HEK293 (cell line): ENCODE results near the gene KSR1.

Experiments used
- CTCF ChIA-PET: fragments of 350-600 bp; formaldehyde crosslinking; extraction: SDS; loops from one replicate; lab custom pipeline; 2021; ENCODE audit warnings: antibody characterized with exemption; lab: Yijun Ruan, JAX
- POLR2A ChIA-PET: fragments of 300-600 bp; formaldehyde crosslinking; extraction: SDS; loops from one replicate; lab custom pipeline; 2020; ENCODE audit warnings: antibody characterized with exemption, inconsistent platforms; lab: Yijun Ruan, JAX
- H3K27ac ChIP-seq: fragments of 200-500 bp; sonication (Bioruptor generic); 2 replicates; pipeline ENCODE4 v1.5.1; 2014; ENCODE audit warnings: low read depth, low read length, control low read depth, inconsistent platforms; ENCODE audit errors: extremely low read depth
- H3K36me3 ChIP-seq, 2 experiments: fragments of 200-500 bp in 1 of 2; sonication (Bioruptor generic) in 1 of 2; 1 replicate in 1 of 2; 2 replicates in 1 of 2; pipeline ENCODE4 v1.5.1; 2014 to 2017; ENCODE audit warnings: inconsistent platforms in 2 of 2, low read length in 2 of 2; ENCODE audit not compliant: control insufficient read depth in 2 of 2, insufficient read depth in 1 of 2
- H3K4me1 ChIP-seq: fragments of 200-500 bp; sonication (Bioruptor generic); 2 replicates; pipeline ENCODE4 v1.5.1; 2014; ENCODE audit warnings: mild to moderate bottlenecking, low read length, inconsistent platforms; ENCODE audit not compliant: control insufficient read depth, insufficient read depth
- H3K4me3 ChIP-seq: 2 replicates; pipeline ENCODE4 v1.5.1; 2011; ENCODE audit warnings: low read depth, mild to moderate bottlenecking, control low read depth, low read length, moderate library complexity
- H3K9me3 ChIP-seq: fragments of 200-500 bp; sonication (Bioruptor generic); 2 replicates; pipeline ENCODE4 v1.5.1; 2014; ENCODE audit warnings: low read depth, low read length, inconsistent platforms; ENCODE audit not compliant: control insufficient read depth, insufficient read depth
- GLIS2 ChIP-seq: fragments of 450-650 bp; formaldehyde crosslinking; IDR thresholded peaks from 2 replicates; pipeline ENCODE4 v1.5.1; 2016; ENCODE audit warnings: missing biosample characterization, missing genetic modification characterization
- KLF10 ChIP-seq: fragments of 450-650 bp; IDR thresholded peaks from 2 replicates; pipeline ENCODE4 v1.5.1; 2018; ENCODE audit warnings: missing biosample characterization, mild to moderate bottlenecking, missing genetic modification characterization
- KLF16 ChIP-seq: fragments of 450-650 bp; formaldehyde crosslinking; IDR thresholded peaks from 2 replicates; pipeline ENCODE4 v1.5.1; 2017; ENCODE audit warnings: missing biosample characterization, missing genetic modification characterization
- KLF17 ChIP-seq: fragments of 450-650 bp; formaldehyde crosslinking; IDR thresholded peaks from 2 replicates; pipeline ENCODE4 v1.5.1; 2016; ENCODE audit warnings: missing biosample characterization, missing genetic modification characterization
- KLF7 ChIP-seq: fragments of 450-650 bp; formaldehyde crosslinking; IDR thresholded peaks from 2 replicates; pipeline ENCODE4 v1.5.1; 2016; ENCODE audit warnings: missing biosample characterization, missing genetic modification characterization, borderline replicate concordance
- SCRT2 ChIP-seq: fragments of 450-650 bp; formaldehyde crosslinking; IDR thresholded peaks from 2 replicates; pipeline ENCODE4 v1.5.1; 2016; ENCODE audit warnings: missing biosample characterization, missing genetic modification characterization
- ZBTB48 ChIP-seq: fragments of 450-650 bp; formaldehyde crosslinking; IDR thresholded peaks from 2 replicates; pipeline ENCODE4 v1.5.1; 2016; ENCODE audit warnings: missing biosample characterization, missing genetic modification characterization
- ZBTB6 ChIP-seq: fragments of 450-650 bp; formaldehyde crosslinking; IDR thresholded peaks from 2 replicates; pipeline ENCODE4 v1.5.1; 2017; ENCODE audit warnings: missing biosample characterization, missing genetic modification characterization
- ZBTB7A ChIP-seq: fragments of 450-650 bp; formaldehyde crosslinking; IDR thresholded peaks from 2 replicates; pipeline ENCODE4 v1.5.1; 2016; ENCODE audit warnings: low read depth, missing biosample characterization, missing genetic modification characterization
- ZEB2 ChIP-seq: fragments of 450-650 bp; formaldehyde crosslinking; IDR thresholded peaks from 2 replicates; pipeline ENCODE4 v1.5.1; 2016; ENCODE audit warnings: missing biosample characterization, missing genetic modification characterization
- ZFP3 ChIP-seq: fragments of 450-650 bp; formaldehyde crosslinking; IDR thresholded peaks from 2 replicates; pipeline ENCODE4 v1.5.1; 2016; ENCODE audit warnings: low read depth, missing biosample characterization, missing genetic modification characterization
- ZFP37 ChIP-seq: fragments of 450-650 bp; formaldehyde crosslinking; IDR thresholded peaks from 2 replicates; pipeline ENCODE4 v1.5.1; 2016; ENCODE audit warnings: missing biosample characterization, missing genetic modification characterization
- ZNF214 ChIP-seq: fragments of 450-650 bp; formaldehyde crosslinking; IDR thresholded peaks from 2 replicates; pipeline ENCODE4 v1.5.1; 2017; ENCODE audit warnings: missing biosample characterization, mild to moderate bottlenecking, missing genetic modification characterization, borderline replicate concordance
- ZNF26 ChIP-seq: fragments of 450-650 bp; formaldehyde crosslinking; IDR thresholded peaks from 2 replicates; pipeline ENCODE4 v1.5.1; 2016; ENCODE audit warnings: missing biosample characterization, missing genetic modification characterization
- ZNF341 ChIP-seq: fragments of 450-650 bp; formaldehyde crosslinking; IDR thresholded peaks from 2 replicates; pipeline ENCODE4; 2016; ENCODE audit warnings: low read depth, missing biosample characterization, missing genetic modification characterization
- ZNF350 ChIP-seq: fragments of 450-650 bp; formaldehyde crosslinking; IDR thresholded peaks from 2 replicates; pipeline ENCODE4 v1.5.0; 2017; ENCODE audit warnings: missing biosample characterization, mild to moderate bottlenecking, missing genetic modification characterization
- ZNF423 ChIP-seq: fragments of 450-650 bp; formaldehyde crosslinking; IDR thresholded peaks from 2 replicates; pipeline ENCODE4 v1.5.1; 2016; ENCODE audit warnings: missing biosample characterization, missing genetic modification characterization
- ZNF521 ChIP-seq: fragments of 450-650 bp; formaldehyde crosslinking; IDR thresholded peaks from 2 replicates; pipeline ENCODE4 v1.5.1; 2017; ENCODE audit warnings: missing biosample characterization, mild to moderate bottlenecking, missing genetic modification characterization
- ZNF529 ChIP-seq: fragments of 450-650 bp; formaldehyde crosslinking; IDR thresholded peaks from 2 replicates; pipeline ENCODE4 v1.5.1; 2017; ENCODE audit warnings: missing genetic modification characterization, missing biosample characterization; ENCODE audit not compliant: insufficient replicate concordance
- ZNF549 ChIP-seq: fragments of 450-650 bp; IDR thresholded peaks from 2 replicates; pipeline ENCODE4 v1.5.1; 2018; ENCODE audit warnings: missing biosample characterization, missing genetic modification characterization, mild to moderate bottlenecking, inconsistent platforms, moderate library complexity
- ZNF585B ChIP-seq: fragments of 450-650 bp; formaldehyde crosslinking; IDR thresholded peaks from 2 replicates; pipeline ENCODE4 v1.5.1; 2016; ENCODE audit warnings: missing biosample characterization, missing genetic modification characterization
- ZNF692 ChIP-seq: fragments of 450-650 bp; formaldehyde crosslinking; IDR thresholded peaks from 2 replicates; pipeline ENCODE4 v1.5.1; 2016; ENCODE audit warnings: missing biosample characterization, missing genetic modification characterization
- ZNF785 ChIP-seq: fragments of 450-650 bp; formaldehyde crosslinking; IDR thresholded peaks from 2 replicates; pipeline ENCODE4 v1.5.1; 2016; ENCODE audit warnings: missing biosample characterization, missing genetic modification characterization
- ZNF837 ChIP-seq: fragments of 450-650 bp; formaldehyde crosslinking; IDR thresholded peaks from 2 replicates; pipeline ENCODE4 v1.5.1; 2016; ENCODE audit warnings: missing biosample characterization, missing genetic modification characterization
- ZSCAN23 ChIP-seq: fragments of 450-650 bp; formaldehyde crosslinking; IDR thresholded peaks from 2 replicates; pipeline ENCODE4 v1.5.1; 2016; ENCODE audit warnings: missing biosample characterization, missing genetic modification characterization

KSR1 gene

GRCh38 chr17:27593232-27593856, 137.1 kb downstream of the KSR1 start (continued):
- TF ChIP-seq KLF10 (tag by site-specific recombination) (no peak), SCRT2 (no peak), ZNF549 (tag by site-specific recombination) (no peak), ZBTB48 (tag by site-specific recombination) (no peak), ZBTB7A (tag by site-specific recombination) (no peak), ZNF585B (tag by site-specific recombination) (no peak)

- TF ChIP-seq ZNF26 (tag by site-specific recombination) (no peak), ZNF423 (tag by site-specific recombination) (no peak), KLF16 (tag by site-specific recombination) (no peak), ZNF521 (tag by site-specific recombination) (no peak), KLF7 (tag by site-specific recombination) (no peak), ZNF785 (no peak), KLF17 (no peak), ZNF214 (no peak), ZNF837 (tag by site-specific recombination) (no peak), ZNF350 (tag by site-specific recombination) (no peak), GLIS2 (tag by site-specific recombination) (no peak), ZNF341 (tag by site-specific recombination) (no peak), ZSCAN23 (tag by site-specific recombination) (no peak), ZBTB48 (tag by site-specific recombination) (no peak), ZNF529 (tag by site-specific recombination) (no peak), ZNF692 (tag by site-specific recombination) (no peak), ZEB2 (tag by site-specific recombination) (no peak), ZBTB6 (tag by site-specific recombination) (no peak), ZFP37 (tag by site-specific recombination) (no peak), ZFP3 (tag by site-specific recombination) (no peak)
- Histone ChIP-seq H3K4me3 (no peak overlapping the region), H3K27ac (no peak overlapping the region), H3K9me3 (no peaks in the 10 kb centered on the region), H3K36me3 (peaks cover 0 to 58% of the 10 kb centered on the region in 2 experiments; a peak in 1 of 3 replicates), H3K4me1 (no peaks in the 10 kb centered on the region)
- CTCF ChIA-PET: interaction anchor here (0.5 to 4.3 kb wide), 7 partner anchors 9 to 261 kb away, joined by 3 to 28 read pairs (median 3); no protein-coding TSS in a partner anchor
- POLR2A ChIA-PET: no interaction called here
These were observed 137.6 kb downstream of the KSR1 start for GRCh38 chr17:27593857-27594255.
